Heart right ventricle (tissue), 16 donors: ENCODE results near the gene THSD4. TPM values are rescaled to one million over a fixed set of nuclear protein-coding genes. Genes with fewer than 3 reads are reported as not detected.
A peak's percentile ranks its signal among the peaks of the same experiment; 100 is the strongest.

Experiments
- ATAC-seq, 8 donors: fragments of 200-7000 bp; cut with Tn5 transposase; one replicate each; pipeline ENCODE4 v1.9.1; 2020; ENCODE audit warnings: mild to moderate bottlenecking in 8 of 8, moderate library complexity in 8 of 8, moderate number of reproducible peaks in 1 of 8
- DNase-seq, 2 donors: peaks; one replicate each; pipeline ENCODE4 v3.0.0-alpha.2; 2020
- H3K27ac ChIP-seq, 10 donors: fragments of 200-600 bp; sonication (generic) in 2 of 10; one replicate each; pipeline versions ENCODE4 v1.5.0 to v1.8.0; 2020 to 2022; ENCODE audit warnings: mild to moderate bottlenecking in 3 of 10
- H3K27me3 ChIP-seq, 7 donors: fragments of 200-600 bp; one replicate each; pipeline ENCODE4 v1.8.0; 2021 to 2022; ENCODE audit warnings: mild to moderate bottlenecking in 2 of 7
- H3K36me3 ChIP-seq, 9 donors: fragments of 200-600 bp; sonication (generic) in 1 of 9; one replicate each; pipeline versions ENCODE4 v1.5.0 to v1.8.0; 2020 to 2022; ENCODE audit warnings: mild to moderate bottlenecking in 2 of 9
- H3K4me1 ChIP-seq, 9 donors: fragments of 200-600 bp; sonication (generic) in 1 of 9; one replicate each; pipeline versions ENCODE4 v1.5.0 to v1.8.0; 2020 to 2022; ENCODE audit warnings: mild to moderate bottlenecking in 4 of 9
- H3K4me3 ChIP-seq, 10 donors: fragments of 200-600 bp; sonication (generic) in 2 of 10; one replicate each; pipeline versions ENCODE4 v1.5.0 to v1.8.0; 2020 to 2022; ENCODE audit warnings: mild to moderate bottlenecking in 7 of 10, moderate library complexity in 2 of 10
- H3K9me3 ChIP-seq, 11 donors: fragments of 200-600 bp in 10 of 11; sonication (generic) in 2 of 11; one replicate each; pipeline versions ENCODE4 v1.5.0 to v1.8.0; 2013 to 2022; ENCODE audit warnings: mild to moderate bottlenecking in 2 of 11, control low read depth in 1 of 11, moderate library complexity in 1 of 11
- CTCF ChIP-seq, 9 donors: fragments of 200-600 bp; sonication (generic) in 2 of 9; IDR thresholded peaks; one replicate each; pipeline versions ENCODE4 v1.5.0 to v1.8.0; 2021 to 2022; ENCODE audit warnings: antibody characterized with exemption in 9 of 9, mild to moderate bottlenecking in 5 of 9, moderate library complexity in 1 of 9
- WGBS, 2 donors: extraction: QIAGEN DNeasy Blood & Tissue Kit; methylation state at CpG; one replicate each; pipeline ENCODE4 v1.1.7; 2013; ENCODE audit warnings: inconsistent platforms in 1 of 2; 5-methylcytosine and 5-hydroxymethylcytosine counted together
- intact Hi-C, 10 donors: fragments of 100-400 bp; cut with DNase I; formaldehyde crosslinking; loops; one replicate each; pipeline versions ENCODE4 v1.11.1 to v1.14.2; 2022
- polyA plus RNA-seq, 2 donors: library from polyadenylated mRNA; stranded (reverse); fragments of 200-250 nt; gene quantifications; one replicate each; pipeline ENCODE4 v1.2.3, GENCODE V29; 2013
- total RNA-seq, 10 donors: library from RNA; stranded (reverse); fragmentation: NEBNext Ultra II Directional in 3 of 10; extraction: Animal tissue kit (Norgen Biotek cat#: 25700) in 3 of 10; gene quantifications; one replicate each; pipeline versions ENCODE4 v1.2.1 to v1.2.4, GENCODE V29; 2021 to 2023
- donor health status: Arrhythmogenic right ventricular cardiomyopathy.
- donor health status: ischemic (EF 13 %, LVEDD 7.1; RV severe dilation, severe dysfunction).
- donor health status: healthy with polysubstance abuse.
- donor health status: DM: no; HTN: yes; CAD: no.
- donor health status: DM: no; HTN: no; CAD: no.
- donor health status: ischemic (EF 25% LVEDD 6.9; RV normal size, moderate dysfunction).
- donor health status: ischemic (EF 25% LVEDD 5.7; RV mildly dilated, moderate dysfunction).
- donor health status: healthy.
- donor health status: DM: yes; HTN: yes; CAD: no.
- donor health status: Ischemic cardiomyopathy.
- donor health status: ischemic (EF 35%, LVEDD 5.7; RV mildly dilated, moderate dysfunction).
- donor health status: nonischemic (EF 11% LVEDD 7.7; RV severe dilation, severe dysfunction).
- donor health status: DM: yes; HTN: yes; CAD: no.
- donor health status: PGD.
- donor health status: ischemic (EF 29% LVEDD 5.4; RV normal size, mild dysfunction).
- donor health status: nonischemic (EF 23%, LVEDD 6.1; RV moderate dilation, normal function).

Gene THSD4
- total and polyA plus RNA-seq, 12 donors = 20.8 to 212 (median 139) TPM

DNA sequence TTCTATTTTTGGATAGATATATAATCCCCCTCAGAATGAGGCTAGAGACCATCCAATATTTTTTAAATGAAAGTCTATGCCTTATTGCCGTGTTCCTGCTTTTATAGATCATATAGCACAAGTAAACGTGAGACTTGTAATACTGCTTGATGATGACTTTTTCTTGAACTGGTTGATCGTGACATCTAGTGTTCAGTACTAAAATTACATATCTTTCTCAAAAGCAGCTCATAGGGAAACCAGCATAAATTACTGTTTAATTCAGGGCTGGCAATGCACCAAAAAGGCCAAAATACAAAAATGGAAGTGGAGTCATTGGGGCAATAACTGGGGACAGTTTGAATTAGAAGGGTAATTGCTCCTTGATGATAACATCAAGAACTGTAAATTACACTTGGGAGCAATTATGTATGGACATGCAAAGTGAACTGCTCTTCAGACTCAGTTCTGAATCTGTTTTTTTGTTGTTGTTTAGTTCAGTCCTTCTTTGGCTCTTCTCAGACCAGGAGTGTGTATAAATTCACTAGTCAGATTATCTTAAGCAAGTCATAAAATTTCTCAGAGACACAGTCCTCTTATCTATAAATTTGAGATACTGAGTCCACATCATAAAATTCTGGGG lies 325.3 kb downstream of the THSD4 start:
- Histone ChIP-seq H3K4me1 (peaks cover 3 to 41% (median 16%) of the 10 kb centered on the region in 9 donors), H3K4me3 (no peak overlapping the region), H3K27ac (no peak overlapping the region), H3K36me3 (no peaks in the 10 kb centered on the region), H3K9me3 (peaks cover 0 to 5% (median 0%) of the 10 kb centered on the region in 11 donors), H3K27me3 (no peaks in the 10 kb centered on the region)
- intact Hi-C loops = loop anchor here in 9 of 10 donors (2.0 to 10.0 kb wide), 17 partner anchors 53 to 714 kb away; partner anchors contain the start of genes LRRC49 (in 4 of the 9), THAP10 (in 4 of the 9) and THSD4 (in 4 of the 9)
- ATAC-seq (peak in 5 of 8 donors; percentile 25 to 55 (median 39)), DNase-seq (no peak)
- WGBS, 2 donors = 1 to 2% methylated on average over 3 of the region's 3 CpGs
- TF ChIP-seq CTCF (IDR thresholded peaks at IDR 0.05) = peak; percentile 44 to 75 (median 64)

- ATAC-seq (peak in 4 of 8 donors; percentile 25 to 47 (median 36)), DNase-seq (peak; percentile 40 to 61)
- Histone ChIP-seq H3K36me3 (no peaks in the 10 kb centered on the region), H3K9me3 (no peaks in the 10 kb centered on the region), H3K27ac (peak overlapping the region in 3 of 10 donors; percentile 28 to 52 (median 46)), H3K4me1 (peaks cover 3 to 40% (median 25%) of the 10 kb centered on the region in 9 donors), H3K27me3 (no peaks in the 10 kb centered on the region), H3K4me3 (no peak overlapping the region)
- WGBS, 2 donors = 18 to 20% methylated on average over 4 of the region's 4 CpGs
- peak; percentile 76 to 90 (median 84) for TF ChIP-seq CTCF (IDR thresholded peaks at IDR 0.05)
- intact Hi-C loops = loop anchor here in 9 of 10 donors (2.0 to 10.0 kb wide), 13 partner anchors 56 to 711 kb away; partner anchors contain the start of genes LRRC49 (in 4 of the 9), THAP10 (in 4 of the 9) and THSD4 (in 2 of the 9)
Measured at GRCh38 chr15:71443538-71443937, 328.3 kb downstream of the THSD4 start.

- no peaks in the 10 kb centered on the region for H3K36me3 ChIP-seq
- ATAC-seq (peak in 3 of 8 donors; percentile 11 to 51 (median 21)), DNase-seq (no peak)
- H3K27me3 ChIP-seq = no peaks in the 10 kb centered on the region
- no peak for TF ChIP-seq CTCF (IDR thresholded peaks at IDR 0.05)
- H3K9me3 ChIP-seq = no peaks in the 10 kb centered on the region
- H3K27ac ChIP-seq = peak overlapping the region in 3 of 10 donors; percentile 19 to 46 (median 43)
- H3K4me3 ChIP-seq = no peak overlapping the region
- intact Hi-C loops = loop anchor here in 9 of 10 donors (2.0 to 10.0 kb wide), 13 partner anchors 57 to 711 kb away; partner anchors contain the start of genes LRRC49 (in 4 of the 9), THAP10 (in 4 of the 9) and THSD4 (in 1 of the 9)
- peaks cover 3 to 46% (median 30%) of the 10 kb centered on the region in 9 donors for H3K4me1 ChIP-seq
- WGBS, 2 donors = 79 to 82% methylated on average over 7 of the region's 7 CpGs
Measured at GRCh38 chr15:71444032-71444810, 328.9 kb downstream of the THSD4 start.
